ENCODE results near the gene CHN1.

Gene CHN1

DNA sequence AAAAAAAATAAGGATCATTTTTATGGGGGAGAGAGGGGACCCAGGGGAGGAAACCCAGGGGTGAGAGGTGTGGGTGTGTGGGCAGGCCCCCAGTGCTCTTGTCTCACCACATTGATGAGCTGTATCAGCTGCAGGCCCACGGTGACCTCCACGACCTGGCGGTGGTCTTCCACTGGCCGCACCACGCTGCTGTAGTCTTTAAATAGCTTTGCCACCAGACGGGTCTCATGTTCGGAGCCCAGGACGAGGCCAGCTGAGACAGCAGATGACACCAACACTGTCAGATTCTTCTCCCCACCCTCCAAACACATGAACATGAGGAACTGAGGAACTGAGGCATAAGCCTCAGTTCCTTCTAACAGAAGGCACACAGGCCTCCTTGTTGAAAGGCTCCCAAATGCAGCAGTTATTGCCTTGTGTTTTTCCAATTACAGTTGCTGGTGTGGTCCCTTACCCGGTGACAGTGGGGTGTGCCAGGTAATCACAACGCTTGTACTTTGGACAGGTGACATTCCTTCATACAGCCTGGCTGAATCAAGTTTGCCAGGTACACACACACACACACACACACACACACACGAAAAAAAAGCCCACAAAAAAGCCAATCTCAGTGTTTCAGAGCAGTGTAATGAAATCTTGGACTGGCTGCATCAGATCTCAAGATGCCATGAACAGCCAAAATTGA, 245.7 kb downstream of the CHN1 start:
- no peak for DNase-seq

DNA sequence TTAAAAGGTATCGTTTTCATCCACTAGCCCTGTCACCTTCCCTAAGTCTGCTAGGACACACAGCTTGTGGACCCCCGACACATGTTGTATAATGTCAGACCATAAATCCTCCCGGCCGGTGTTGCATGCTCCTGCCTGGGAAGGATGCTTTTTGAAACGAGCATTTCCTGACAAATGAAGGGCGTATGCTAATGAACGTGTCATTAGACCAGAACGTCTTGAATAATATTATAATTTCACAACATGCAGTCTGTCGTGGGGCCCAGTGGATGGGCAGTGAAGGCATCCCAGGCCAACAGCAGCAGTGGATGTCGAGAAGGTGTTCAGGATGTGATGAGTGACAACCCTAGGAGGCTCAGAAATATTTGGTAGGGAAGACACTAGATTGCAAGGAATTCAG, 248.4 kb downstream of the CHN1 start:
- DNase-seq = no peak

DNA sequence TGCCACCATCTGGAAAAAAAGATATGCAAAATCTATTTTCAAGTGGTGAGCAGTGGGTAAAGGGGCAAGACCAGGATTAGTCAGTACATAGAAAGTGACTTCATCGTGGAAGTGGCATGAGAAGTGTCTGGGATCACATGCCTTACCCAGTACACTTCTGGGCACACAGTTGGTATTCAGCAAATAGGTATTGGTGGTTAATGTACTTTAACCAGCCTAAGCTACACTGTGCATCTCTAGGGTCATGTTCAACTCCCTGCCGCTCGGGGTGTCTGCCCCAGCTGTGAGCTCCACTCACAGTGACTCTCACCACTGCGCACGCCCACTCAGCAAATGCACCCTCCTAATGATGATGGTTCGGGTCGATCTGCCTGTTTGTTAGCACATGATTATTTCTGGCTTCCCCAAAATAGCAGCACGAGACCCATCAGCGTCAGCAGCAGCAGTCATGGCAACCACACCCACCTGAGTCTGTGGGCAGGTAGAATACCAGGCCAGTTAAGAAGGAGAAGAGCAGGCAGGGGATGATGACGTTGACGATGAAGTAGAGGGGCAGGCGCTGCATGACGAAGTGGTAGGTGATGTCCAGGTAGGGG, 252.0 kb downstream of the CHN1 start:
- peak; percentile 68 for DNase-seq

DNA sequence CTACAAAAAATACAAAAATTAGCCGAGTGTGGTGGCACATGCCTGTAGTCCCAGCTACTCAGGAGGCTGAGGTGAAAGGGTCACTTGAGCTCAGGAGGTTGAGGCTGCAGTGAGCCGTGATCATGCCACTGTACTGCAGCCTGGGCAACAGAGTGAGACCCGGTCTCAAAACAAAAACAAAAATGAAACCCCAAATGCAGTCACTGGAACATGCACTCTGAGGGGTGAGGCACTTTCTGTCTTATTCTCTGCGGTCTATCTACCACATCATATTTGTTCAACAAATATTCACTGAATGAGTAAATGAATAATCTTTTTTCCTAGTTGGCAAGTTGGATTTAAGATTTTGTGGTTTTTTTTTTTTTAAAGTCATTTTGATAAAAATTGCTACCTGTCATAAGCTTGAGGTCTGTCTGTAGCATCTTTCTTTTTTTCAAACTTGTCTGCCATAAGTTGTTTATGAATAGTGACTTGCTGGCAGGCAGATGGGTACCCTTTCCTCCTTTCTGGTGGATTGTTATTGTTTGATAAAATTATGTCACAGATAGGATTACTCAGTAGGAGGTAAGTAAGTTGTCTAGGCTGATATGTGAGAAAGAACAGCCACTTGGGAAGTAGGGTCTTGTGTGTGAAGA, 252.7 kb downstream of the CHN1 start:
- peak; percentile 91 for DNase-seq

DNA sequence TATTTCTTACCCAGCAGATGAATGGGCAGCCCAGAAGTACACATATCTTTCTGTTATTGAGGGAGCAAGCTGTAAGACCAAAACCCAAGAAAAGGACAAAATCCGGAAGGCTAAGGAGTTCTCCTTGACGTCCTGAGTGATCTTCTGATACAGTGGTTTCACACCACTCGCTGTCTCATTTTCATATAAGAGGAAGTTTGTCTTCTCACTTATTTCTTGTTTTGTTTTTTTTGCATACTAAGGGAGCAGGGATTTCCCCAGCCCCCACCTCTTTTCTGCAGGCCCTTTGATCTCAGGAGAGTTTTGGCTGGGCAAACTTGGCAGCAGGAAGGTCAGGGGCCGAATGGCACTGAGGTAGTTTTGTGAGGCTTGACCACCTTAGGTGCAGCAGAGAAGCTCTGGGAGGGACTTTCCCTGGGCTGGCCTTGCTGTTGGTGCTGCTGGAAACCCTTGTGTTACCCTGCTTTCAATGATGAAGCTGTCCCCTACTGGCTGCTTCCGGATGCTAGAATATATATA, 254.2 kb downstream of the CHN1 start:
- peak; percentile 67 for DNase-seq

DNA sequence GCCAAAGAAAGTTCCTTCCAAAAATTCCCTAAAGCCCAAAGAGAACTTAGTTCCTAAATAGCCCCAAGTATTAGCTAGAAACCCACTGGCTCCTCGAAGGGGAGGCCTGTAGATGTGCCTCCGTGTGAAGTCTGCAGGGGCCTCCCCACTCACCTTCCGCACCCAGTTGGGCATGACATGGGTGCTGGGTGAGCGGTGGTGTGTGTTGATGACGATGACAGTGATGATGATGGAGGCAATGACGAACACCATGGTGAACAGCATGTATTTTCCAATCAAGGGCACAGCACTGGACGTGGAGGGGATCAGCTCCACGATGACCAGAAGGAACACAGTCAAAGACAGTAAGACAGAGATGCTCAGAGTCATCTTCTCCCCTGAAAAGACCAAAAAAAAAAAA, 255.4 kb downstream of the CHN1 start:
- no peak for DNase-seq

DNA sequence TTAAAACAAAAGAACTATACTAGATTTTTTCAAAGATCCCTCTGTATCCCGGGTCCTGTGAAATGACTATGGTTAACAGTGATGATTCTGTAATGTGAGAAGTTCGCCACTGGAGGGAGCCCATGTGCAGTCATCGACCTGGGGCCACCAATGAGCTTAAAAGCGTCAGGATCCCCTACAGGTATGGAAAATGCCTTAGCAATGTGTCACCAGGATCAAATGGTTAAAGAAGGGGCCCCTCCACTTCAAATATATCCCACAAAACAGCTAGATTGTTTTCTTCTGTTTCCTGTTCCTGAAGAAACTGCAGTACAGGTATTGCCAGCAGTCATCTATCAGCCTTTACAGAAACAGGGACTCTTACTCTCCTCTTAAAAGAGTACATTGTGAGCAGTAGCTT, 256.2 kb downstream of the CHN1 start:
- DNase-seq = peak; percentile 79

All from activated CD4-positive, alpha-beta T cell treated with anti-CD3 and anti-CD28 coated beads, Interleukin-10, Interleukin-2, amounts not matched to agents 100 ng/mL and 50 ng/mL, durations not matched to agents 16 hours and 8 hours (primary cell).